GM12874 (cell line): Measurements from ENCODE around the gene CNKSR3.

Source experiments
- CTCF ChIP-seq: IDR thresholded peaks from 2 replicates; pipeline ENCODE4 v1.5.1; 2011; ENCODE audit warnings: low read depth, mild to moderate bottlenecking, control low read depth, low read length, moderate library complexity; ENCODE audit not compliant: insufficient read depth

CNKSR3 gene

GRCh38 chr6:154457046-154457713, 53.3 kb downstream of the CNKSR3 start:
- no peak for TF ChIP-seq CTCF

GRCh38 chr6:154453329-154453728, 57.2 kb downstream of the CNKSR3 start:
- no peak for TF ChIP-seq CTCF

GRCh38 chr6:154450498-154450897, 60.0 kb downstream of the CNKSR3 start:
- no peak for TF ChIP-seq CTCF

- no peak for TF ChIP-seq CTCF
These were observed 61.9 kb downstream of the CNKSR3 start for GRCh38 chr6:154448448-154449096.

GRCh38 chr6:154447954-154448353, 62.5 kb downstream of the CNKSR3 start:
- no peak for TF ChIP-seq CTCF

GRCh38 chr6:154446984-154447383, 63.5 kb downstream of the CNKSR3 start:
- no peak for TF ChIP-seq CTCF

GRCh38 chr6:154445417-154445816, 65.1 kb downstream of the CNKSR3 start:
- TF ChIP-seq CTCF = no peak

GRCh38 chr6:154441995-154442310, 68.5 kb downstream of the CNKSR3 start:
- TF ChIP-seq CTCF = no peak
